ENCODE results near the gene IRF9. TPM values are rescaled to one million over a fixed set of nuclear protein-coding genes. Genes with fewer than 3 reads are reported as not detected.

Gene IRF9
- total RNA-seq, 1 experiment from 2014 or later = 15.6 TPM

GRCh38 chr14:24141097-24141880 lies 19.8 kb upstream of the IRF9 start, which contains the start of gene EMC9 (continued):
- TF ChIP-seq ZNF425 (CRISPR knock-in tag; conservative IDR thresholded peaks at IDR 0.05) (no peak), ZSCAN18 (CRISPR knock-in tag; IDR thresholded peaks at IDR 0.05) (no peak), ZNF232 (CRISPR knock-in tag; IDR thresholded peaks at IDR 0.05) (no peak; the same call in 1 of the 2 replicates), GTF2I (CRISPR knock-in tag; conservative IDR thresholded peaks at IDR 0.05) (no peak), MLX (CRISPR knock-in tag; IDR thresholded peaks at IDR 0.05) (no peak), ZNF396 (CRISPR knock-in tag; IDR thresholded peaks at IDR 0.05; ENCODE audit: borderline replicate concordance) (no peak), E2F4 (CRISPR knock-in tag; IDR thresholded peaks at IDR 0.05; ENCODE audit: borderline replicate concordance, low read depth) (0 out of 2 replicates have a peak, but pooled peaks have one; percentile 53), ARID4B (CRISPR knock-in tag; IDR thresholded peaks at IDR 0.05; ENCODE audit: borderline replicate concordance) (no peak; the same call in 1 of the 2 replicates), ZNF219 (CRISPR knock-in tag; IDR thresholded peaks at IDR 0.05; ENCODE audit: borderline replicate concordance) (peak; percentile 51; the same call in 1 of the 2 replicates), FOXK1 (CRISPR knock-in tag; IDR thresholded peaks at IDR 0.05) (peak; percentile 11; the same call in 1 of the 2 replicates), PREB (CRISPR knock-in tag; IDR thresholded peaks at IDR 0.05; ENCODE audit: borderline replicate concordance) (peak; percentile 52; the same call in 1 of the 2 replicates), JUN (CRISPR knock-in tag; IDR thresholded peaks at IDR 0.05) (peak; percentile 68; the same call in 1 of the 2 replicates), TEAD4 (CRISPR knock-in tag; IDR thresholded peaks at IDR 0.05) (no peak), SMAD3 (CRISPR knock-in tag; IDR thresholded peaks at IDR 0.05; ENCODE audit: borderline replicate concordance) (0 out of 2 replicates have a peak, but pooled peaks have one; percentile 3), TCF7 (CRISPR knock-in tag; IDR thresholded peaks at IDR 0.05; ENCODE audit: low read depth) (0 out of 2 replicates have a peak, but pooled peaks have one; percentile 37), SP1 (CRISPR knock-in tag; conservative IDR thresholded peaks at IDR 0.05) (peak; percentile 68), ZBTB43 (CRISPR knock-in tag; IDR thresholded peaks at IDR 0.05) (peak; percentile 77; the same call in 1 of the 2 replicates), MAX (CRISPR knock-in tag; IDR thresholded peaks at IDR 0.05) (peak; percentile 73; the same call in 1 of the 2 replicates), PRDM15 (CRISPR knock-in tag; IDR thresholded peaks at IDR 0.05) (no peak; the same call in 1 of the 2 replicates), ZNF416 (CRISPR knock-in tag; IDR thresholded peaks at IDR 0.05) (0 out of 2 replicates have a peak, but pooled peaks have one; percentile 31)

Data from WTC11 (cell line).